GM19240 (cell line): ENCODE data around the gene MB21D2.
"Not testable (repeated sequence)": the region's sequence is repeated elsewhere in the genome, so short reads cannot be mapped to it uniquely, and the experiment has no call there.

Experiments
- DNase-seq: peaks from one replicate; pipeline ENCODE4 v3.0.0; 2011; ENCODE audit warnings: low spot score; ENCODE audit not compliant: insufficient read length

The MB21D2 gene

GRCh38 chr3:192917404-192918274 lies at the start of gene MB21D2:
Gene MB21D2 (minus strand): TSS chr3:192917856. CDS start chr3:192917840, 16 bp downstream.
- DNase-seq, result peak; percentile 4

GRCh38 chr3:192964959-192965719 lies 47.5 kb upstream of the MB21D2 start:
- not testable (repeated sequence) for DNase-seq

GRCh38 chr3:192959773-192960172 lies 42.1 kb upstream of the MB21D2 start:
- DNase-seq, result no peak

- no peak for DNase-seq
Observed at GRCh38 chr3:192958219-192958872, 40.7 kb upstream of the MB21D2 start.

- DNase-seq, result no peak
Observed at GRCh38 chr3:192957441-192958021, 39.9 kb upstream of the MB21D2 start.

GRCh38 chr3:192953926-192954325 lies 36.3 kb upstream of the MB21D2 start:
- DNase-seq, result no peak

GRCh38 chr3:192947421-192947820 lies 29.8 kb upstream of the MB21D2 start:
- no peak for DNase-seq

- DNase-seq, result no peak
Observed at GRCh38 chr3:192943393-192943792, 25.7 kb upstream of the MB21D2 start.

GRCh38 chr3:192942625-192943024 lies 25.0 kb upstream of the MB21D2 start:
- DNase-seq, result no peak

- no peak for DNase-seq
Observed at GRCh38 chr3:192940129-192940528, 22.5 kb upstream of the MB21D2 start.

- no peak for DNase-seq
Observed at GRCh38 chr3:192935441-192935840, 17.8 kb upstream of the MB21D2 start.

GRCh38 chr3:192933779-192934460 lies 16.3 kb upstream of the MB21D2 start:
- no peak for DNase-seq

GRCh38 chr3:192933259-192933658 lies 15.6 kb upstream of the MB21D2 start:
- no peak for DNase-seq

- DNase-seq, result no peak
Observed at GRCh38 chr3:192931825-192932224, 14.2 kb upstream of the MB21D2 start.

- no peak for DNase-seq
Observed at GRCh38 chr3:192930577-192930976, 12.9 kb upstream of the MB21D2 start.

- DNase-seq, result no peak
Observed at GRCh38 chr3:192929755-192930547, 12.3 kb upstream of the MB21D2 start.

- DNase-seq, result no peak
Observed at GRCh38 chr3:192929146-192929545, 11.5 kb upstream of the MB21D2 start.

GRCh38 chr3:192928720-192929119 lies 11.1 kb upstream of the MB21D2 start:
- no peak for DNase-seq

GRCh38 chr3:192928016-192928415 lies 10.4 kb upstream of the MB21D2 start:
- DNase-seq, result no peak

- no peak for DNase-seq
Observed at GRCh38 chr3:192927016-192927415, 9.4 kb upstream of the MB21D2 start.
